HG03575 (cell line): Measurements from ENCODE around the gene CERS1.

Experiments used
- ATAC-seq: cut with Tn5 transposase; IDR thresholded peaks from one replicate; pipeline ENCODE4 v1.9.1; 2021; ENCODE audit not compliant: unreplicated experiment, insufficient number of reproducible peaks, low FRiP score; ENCODE audit errors: extremely low read depth

The CERS1 gene

GRCh38 chr19:18900700-18901481 is 4.9 kb upstream of the CERS1 start:
- no peak for ATAC-seq

- no peak for ATAC-seq
These were observed 3.9 kb upstream of the CERS1 start for GRCh38 chr19:18899624-18900560.

GRCh38 chr19:18898607-18899408 is 2.9 kb upstream of the CERS1 start:
- ATAC-seq = no peak

- no peak for ATAC-seq
These were observed 2.2 kb upstream of the CERS1 start for GRCh38 chr19:18898081-18898606.

- ATAC-seq = no peak
These were observed 1.4 kb upstream of the CERS1 start for GRCh38 chr19:18897094-18898029.

GRCh38 chr19:18896421-18896841 is 473 bp upstream of the CERS1 start:
- no peak for ATAC-seq

GRCh38 chr19:18895038-18895823 is 727 bp downstream of the CERS1 start:
- ATAC-seq = no peak

- ATAC-seq = no peak
These were observed 1.5 kb downstream of the CERS1 start for GRCh38 chr19:18894254-18895037.

GRCh38 chr19:18893587-18894253 is 2.2 kb downstream of the CERS1 start:
- ATAC-seq = no peak

GRCh38 chr19:18889949-18890745 is 5.8 kb downstream of the CERS1 start:
- ATAC-seq = no peak

- ATAC-seq = no peak
These were observed 9.0 kb downstream of the CERS1 start for GRCh38 chr19:18886972-18887371.

- no peak for ATAC-seq
These were observed 12.2 kb downstream of the CERS1 start for GRCh38 chr19:18883526-18884304.

- no peak for ATAC-seq
These were observed 14.5 kb downstream of the CERS1 start for GRCh38 chr19:18881491-18881890.

GRCh38 chr19:18879579-18880373 is 16.2 kb downstream of the CERS1 start:
- no peak for ATAC-seq
